ENCODE data around the gene POLE2.
A peak's percentile ranks its signal among the peaks of the same experiment; 100 is the strongest.

The POLE2 gene

DNA sequence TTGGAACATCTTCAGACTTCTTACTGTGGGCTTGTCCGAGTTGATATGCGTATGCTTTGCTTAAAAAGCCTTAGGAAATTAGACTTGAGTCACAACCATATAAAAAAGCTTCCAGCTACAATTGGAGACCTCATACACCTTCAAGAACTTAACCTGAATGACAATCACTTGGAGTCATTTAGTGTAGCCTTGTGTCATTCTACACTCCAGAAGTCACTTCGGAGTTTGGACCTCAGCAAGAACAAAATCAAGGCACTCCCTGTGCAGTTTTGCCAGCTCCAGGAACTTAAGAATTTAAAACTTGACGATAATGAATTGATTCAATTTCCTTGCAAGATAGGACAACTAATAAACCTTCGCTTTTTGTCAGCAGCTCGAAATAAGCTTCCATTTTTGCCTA, 80.4 kb downstream of the POLE2 start:
- Histone ChIP-seq H3K79me2 (peaks cover 2% of the 10 kb centered on the region), H3K4me1 (no peaks in the 10 kb centered on the region), H3K27me3 (ENCODE audit: control insufficient read depth, insufficient read depth, low read length) (no peaks in the 10 kb centered on the region), H3K36me3 (ENCODE audit: control insufficient read depth, insufficient read depth, low read length) (no peaks in the 10 kb centered on the region), H3K4me3 (ENCODE audit: low read depth, low read length) (no peak overlapping the region), H3K4me2 (ENCODE audit: low read length) (no peak overlapping the region), H3K9ac (no peak overlapping the region), H3K27ac (no peak overlapping the region), H3K9me3 (ENCODE audit: control insufficient read depth, low read length) (no peaks in the 10 kb centered on the region), H2AFZ (no peak overlapping the region)
- TF ChIP-seq, protein P1, sequence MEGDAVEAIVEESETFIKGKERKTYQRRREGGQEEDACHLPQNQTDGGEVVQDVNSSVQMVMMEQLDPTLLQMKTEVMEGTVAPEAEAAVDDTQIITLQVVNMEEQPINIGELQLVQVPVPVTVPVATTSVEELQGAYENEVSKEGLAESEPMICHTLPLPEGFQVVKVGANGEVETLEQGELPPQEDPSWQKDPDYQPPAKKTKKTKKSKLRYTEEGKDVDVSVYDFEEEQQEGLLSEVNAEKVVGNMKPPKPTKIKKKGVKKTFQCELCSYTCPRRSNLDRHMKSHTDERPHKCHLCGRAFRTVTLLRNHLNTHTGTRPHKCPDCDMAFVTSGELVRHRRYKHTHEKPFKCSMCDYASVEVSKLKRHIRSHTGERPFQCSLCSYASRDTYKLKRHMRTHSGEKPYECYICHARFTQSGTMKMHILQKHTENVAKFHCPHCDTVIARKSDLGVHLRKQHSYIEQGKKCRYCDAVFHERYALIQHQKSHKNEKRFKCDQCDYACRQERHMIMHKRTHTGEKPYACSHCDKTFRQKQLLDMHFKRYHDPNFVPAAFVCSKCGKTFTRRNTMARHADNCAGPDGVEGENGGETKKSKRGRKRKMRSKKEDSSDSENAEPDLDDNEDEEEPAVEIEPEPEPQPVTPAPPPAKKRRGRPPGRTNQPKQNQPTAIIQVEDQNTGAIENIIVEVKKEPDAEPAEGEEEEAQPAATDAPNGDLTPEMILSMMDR (IDR thresholded peaks at IDR 0.05): no peak

GRCh38 chr14:49598485-49599300, 89.3 kb downstream of the POLE2 start, which contains the start of gene LRR1:
TSS of gene LRR1 (plus strand) at chr14:49598940. CDS start at chr14:49599021, 81 bp downstream.
- no peaks in the 10 kb centered on the region for H3K27me3 ChIP-seq (ENCODE audit: control insufficient read depth, insufficient read depth, low read length)
- H3K4me3 ChIP-seq (ENCODE audit: low read depth, low read length): peak within 1 kb of the TSS; percentile 77
- H3K79me2 ChIP-seq: no peaks in the 10 kb centered on the region
- peak within 1 kb of the TSS; percentile 99 for H3K27ac ChIP-seq
- peak within 1 kb of the TSS; percentile 94 for H3K9ac ChIP-seq
- TF ChIP-seq, protein P1 (IDR thresholded peaks at IDR 0.05): peak; percentile 23
- peak within 1 kb of the TSS; percentile 92 for H3K4me2 ChIP-seq (ENCODE audit: low read length)
- no peaks in the 10 kb centered on the region for H3K4me1 ChIP-seq
- H2AFZ ChIP-seq: peak within 1 kb of the TSS; percentile 98
- no peaks in the 10 kb centered on the region for H3K9me3 ChIP-seq (ENCODE audit: control insufficient read depth, low read length)
- H3K36me3 ChIP-seq (ENCODE audit: control insufficient read depth, insufficient read depth, low read length): no peaks in the 10 kb centered on the region

DNA sequence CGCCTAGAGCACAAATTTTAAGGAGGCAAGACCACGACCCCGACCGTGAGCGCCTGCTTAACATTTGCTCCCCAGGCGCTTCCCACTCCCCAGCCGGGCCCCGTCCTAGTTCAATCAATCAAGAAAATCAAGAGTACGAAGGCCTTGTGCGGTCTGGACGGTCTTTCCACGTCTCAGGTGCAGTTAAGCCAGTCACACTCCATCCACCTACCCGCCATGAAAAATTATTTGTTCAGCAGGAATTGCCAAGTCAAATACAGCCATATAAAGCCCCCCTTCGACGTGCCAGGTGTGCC, 89.9 kb downstream of the POLE2 start:
- H3K4me2 ChIP-seq (ENCODE audit: low read length): peak overlapping the region; percentile 92
- peak overlapping the region; percentile 99 for H3K27ac ChIP-seq
- peak overlapping the region; percentile 98 for H2AFZ ChIP-seq
- TF ChIP-seq, protein P1 (IDR thresholded peaks at IDR 0.05): no peak
- no peaks in the 10 kb centered on the region for H3K79me2 ChIP-seq
- peak overlapping the region; percentile 94 for H3K9ac ChIP-seq
- no peaks in the 10 kb centered on the region for H3K27me3 ChIP-seq (ENCODE audit: control insufficient read depth, insufficient read depth, low read length)
- no peaks in the 10 kb centered on the region for H3K4me1 ChIP-seq
- H3K9me3 ChIP-seq (ENCODE audit: control insufficient read depth, low read length): no peaks in the 10 kb centered on the region
- peak overlapping the region; percentile 77 for H3K4me3 ChIP-seq (ENCODE audit: low read depth, low read length)
- no peaks in the 10 kb centered on the region for H3K36me3 ChIP-seq (ENCODE audit: control insufficient read depth, insufficient read depth, low read length)

DNA sequence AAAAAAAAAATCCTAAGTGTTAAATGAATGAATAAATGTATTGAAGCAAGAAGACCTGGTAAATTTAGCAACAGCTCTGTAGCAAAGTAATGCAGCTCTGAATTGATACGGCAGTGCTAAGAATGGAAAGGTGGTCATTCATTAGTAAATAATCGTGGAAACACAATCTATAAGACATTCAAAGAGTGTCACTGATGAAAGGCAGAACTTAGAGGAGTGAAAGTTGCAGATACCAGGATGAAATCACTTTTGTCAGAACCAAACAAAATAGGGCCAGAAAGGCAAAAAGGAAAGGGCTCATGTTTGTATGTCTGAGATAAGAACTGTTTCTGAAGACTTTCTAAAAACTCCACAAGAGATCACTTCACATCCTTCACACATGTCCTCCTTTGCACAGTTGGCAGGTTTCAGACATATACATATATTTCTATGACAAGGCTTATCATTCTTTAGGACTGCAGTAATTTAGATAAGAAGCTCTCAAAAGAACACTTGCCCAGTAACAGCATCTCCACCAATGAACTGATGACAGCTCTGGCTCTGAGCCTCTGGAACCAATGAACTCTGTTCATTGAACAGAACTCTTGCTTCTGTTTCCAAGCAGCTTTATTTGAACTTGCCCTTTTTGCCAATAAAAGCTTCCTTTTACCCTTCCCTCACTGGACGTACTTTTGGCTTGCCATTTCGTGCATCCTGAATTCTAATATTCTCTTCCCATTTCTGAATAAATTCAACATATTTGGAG, 93.5 kb downstream of the POLE2 start:
- Histone ChIP-seq H3K4me3 (ENCODE audit: low read depth, low read length) (no peak overlapping the region), H3K4me2 (ENCODE audit: low read length) (no peak overlapping the region), H3K9me3 (ENCODE audit: control insufficient read depth, low read length) (no peaks in the 10 kb centered on the region), H3K79me2 (no peaks in the 10 kb centered on the region), H3K4me1 (no peaks in the 10 kb centered on the region), H3K9ac (no peak overlapping the region), H2AFZ (no peak overlapping the region), H3K36me3 (ENCODE audit: control insufficient read depth, insufficient read depth, low read length) (no peaks in the 10 kb centered on the region), H3K27me3 (ENCODE audit: control insufficient read depth, insufficient read depth, low read length) (no peaks in the 10 kb centered on the region), H3K27ac (no peak overlapping the region)
- TF ChIP-seq, protein P1 (IDR thresholded peaks at IDR 0.05): no peak
